ENCODE data around the gene NRL. TPM values are rescaled to one million over a fixed set of nuclear protein-coding genes. Genes with fewer than 3 reads are reported as not detected.

Gene NRL
- total and polyA plus RNA-seq, 10 of the 15 experiments (the other 5 are each of a cell fraction or from before 2014, with no cell fraction given), result 0.11 to 4.4 (median 2.2) TPM

DNA sequence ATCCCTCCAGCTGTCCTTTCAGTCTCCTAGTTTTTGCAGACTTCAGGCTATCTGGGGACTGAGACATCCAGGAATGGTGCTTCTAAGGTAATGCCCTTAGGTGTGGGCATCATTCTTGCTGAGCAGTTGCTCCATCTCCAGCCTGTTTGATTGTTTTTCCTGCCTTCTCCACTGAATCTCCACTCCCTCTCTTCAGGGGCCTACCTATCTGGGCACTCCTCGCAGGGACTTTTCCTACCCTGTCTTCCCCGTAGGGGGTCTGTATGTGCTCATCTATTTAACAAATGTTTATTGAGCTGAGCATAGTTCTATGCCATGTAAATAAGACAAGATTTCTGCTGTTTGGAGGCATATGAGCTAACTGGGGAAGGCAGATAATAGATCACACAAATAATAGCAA is 18.2 kb upstream of the NRL start (continued):
- TF ChIP-seq, protein P1, sequence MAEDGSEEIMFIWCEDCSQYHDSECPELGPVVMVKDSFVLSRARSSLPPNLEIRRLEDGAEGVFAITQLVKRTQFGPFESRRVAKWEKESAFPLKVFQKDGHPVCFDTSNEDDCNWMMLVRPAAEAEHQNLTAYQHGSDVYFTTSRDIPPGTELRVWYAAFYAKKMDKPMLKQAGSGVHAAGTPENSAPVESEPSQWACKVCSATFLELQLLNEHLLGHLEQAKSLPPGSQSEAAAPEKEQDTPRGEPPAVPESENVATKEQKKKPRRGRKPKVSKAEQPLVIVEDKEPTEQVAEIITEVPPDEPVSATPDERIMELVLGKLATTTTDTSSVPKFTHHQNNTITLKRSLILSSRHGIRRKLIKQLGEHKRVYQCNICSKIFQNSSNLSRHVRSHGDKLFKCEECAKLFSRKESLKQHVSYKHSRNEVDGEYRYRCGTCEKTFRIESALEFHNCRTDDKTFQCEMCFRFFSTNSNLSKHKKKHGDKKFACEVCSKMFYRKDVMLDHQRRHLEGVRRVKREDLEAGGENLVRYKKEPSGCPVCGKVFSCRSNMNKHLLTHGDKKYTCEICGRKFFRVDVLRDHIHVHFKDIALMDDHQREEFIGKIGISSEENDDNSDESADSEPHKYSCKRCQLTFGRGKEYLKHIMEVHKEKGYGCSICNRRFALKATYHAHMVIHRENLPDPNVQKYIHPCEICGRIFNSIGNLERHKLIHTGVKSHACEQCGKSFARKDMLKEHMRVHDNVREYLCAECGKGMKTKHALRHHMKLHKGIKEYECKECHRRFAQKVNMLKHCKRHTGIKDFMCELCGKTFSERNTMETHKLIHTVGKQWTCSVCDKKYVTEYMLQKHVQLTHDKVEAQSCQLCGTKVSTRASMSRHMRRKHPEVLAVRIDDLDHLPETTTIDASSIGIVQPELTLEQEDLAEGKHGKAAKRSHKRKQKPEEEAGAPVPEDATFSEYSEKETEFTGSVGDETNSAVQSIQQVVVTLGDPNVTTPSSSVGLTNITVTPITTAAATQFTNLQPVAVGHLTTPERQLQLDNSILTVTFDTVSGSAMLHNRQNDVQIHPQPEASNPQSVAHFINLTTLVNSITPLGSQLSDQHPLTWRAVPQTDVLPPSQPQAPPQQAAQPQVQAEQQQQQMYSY (CRISPR knock-in tag; IDR thresholded peaks at IDR 0.05), result no peak
- TF ChIP-seq TCF12 (IDR thresholded peaks at IDR 0.05; ENCODE audit: low read depth, low read length) (no peak), MEF2B (IDR thresholded peaks at IDR 0.05; ENCODE audit: partially characterized antibody, poor library complexity, severe bottlenecking) (no peak)
- TF ChIP-seq, protein P2, sequence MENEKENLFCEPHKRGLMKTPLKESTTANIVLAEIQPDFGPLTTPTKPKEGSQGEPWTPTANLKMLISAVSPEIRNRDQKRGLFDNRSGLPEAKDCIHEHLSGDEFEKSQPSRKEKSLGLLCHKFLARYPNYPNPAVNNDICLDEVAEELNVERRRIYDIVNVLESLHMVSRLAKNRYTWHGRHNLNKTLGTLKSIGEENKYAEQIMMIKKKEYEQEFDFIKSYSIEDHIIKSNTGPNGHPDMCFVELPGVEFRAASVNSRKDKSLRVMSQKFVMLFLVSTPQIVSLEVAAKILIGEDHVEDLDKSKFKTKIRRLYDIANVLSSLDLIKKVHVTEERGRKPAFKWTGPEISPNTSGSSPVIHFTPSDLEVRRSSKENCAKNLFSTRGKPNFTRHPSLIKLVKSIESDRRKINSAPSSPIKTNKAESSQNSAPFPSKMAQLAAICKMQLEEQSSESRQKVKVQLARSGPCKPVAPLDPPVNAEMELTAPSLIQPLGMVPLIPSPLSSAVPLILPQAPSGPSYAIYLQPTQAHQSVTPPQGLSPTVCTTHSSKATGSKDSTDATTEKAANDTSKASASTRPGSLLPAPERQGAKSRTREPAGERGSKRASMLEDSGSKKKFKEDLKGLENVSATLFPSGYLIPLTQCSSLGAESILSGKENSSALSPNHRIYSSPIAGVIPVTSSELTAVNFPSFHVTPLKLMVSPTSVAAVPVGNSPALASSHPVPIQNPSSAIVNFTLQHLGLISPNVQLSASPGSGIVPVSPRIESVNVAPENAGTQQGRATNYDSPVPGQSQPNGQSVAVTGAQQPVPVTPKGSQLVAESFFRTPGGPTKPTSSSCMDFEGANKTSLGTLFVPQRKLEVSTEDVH (IDR thresholded peaks at IDR 0.05; ENCODE audit: low read depth, partially characterized antibody), result no peak

Measured in GM12878 (cell line).